GM18520 (cell line): ENCODE measurements around the gene DEF6.
A peak's percentile ranks its signal among the peaks of the same experiment; 100 is the strongest.
"Not testable (repeated sequence)": the region's sequence is repeated elsewhere in the genome, so short reads cannot be mapped to it uniquely, and the experiment has no call there.

ENCODE experiments used
- ATAC-seq: cut with Tn5 transposase; IDR thresholded peaks from one replicate; pipeline ENCODE4 v1.9.1; 2021; ENCODE audit not compliant: unreplicated experiment

Gene DEF6

GRCh38 chr6:35280903-35281302 lies 16.7 kb upstream of the DEF6 start:
- no peak for ATAC-seq

DNA sequence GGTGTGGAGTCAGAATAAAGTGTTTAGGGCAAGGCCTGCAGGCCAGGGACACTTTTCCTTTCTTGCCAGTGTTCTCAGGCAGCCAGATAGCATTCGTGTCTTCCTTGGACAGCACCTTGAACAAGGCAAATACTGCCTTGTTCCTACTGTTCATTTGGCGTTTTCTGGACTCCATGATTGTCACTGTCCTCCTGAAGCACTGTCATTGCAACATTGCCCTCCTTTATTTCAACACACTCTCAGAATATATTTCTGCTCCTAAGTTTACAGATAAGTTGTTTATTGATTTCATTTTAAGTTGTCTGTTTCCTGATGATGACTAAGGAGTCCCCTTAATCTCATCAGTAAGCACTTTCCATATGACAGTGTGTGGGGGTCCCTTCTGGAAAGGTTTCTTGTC lies 15.1 kb upstream of the DEF6 start:
- ATAC-seq = no peak

- no peak for ATAC-seq
Measured at GRCh38 chr6:35283361-35283760, 14.3 kb upstream of the DEF6 start.

- ATAC-seq = no peak
Measured at GRCh38 chr6:35287671-35288396, 9.8 kb upstream of the DEF6 start.

DNA sequence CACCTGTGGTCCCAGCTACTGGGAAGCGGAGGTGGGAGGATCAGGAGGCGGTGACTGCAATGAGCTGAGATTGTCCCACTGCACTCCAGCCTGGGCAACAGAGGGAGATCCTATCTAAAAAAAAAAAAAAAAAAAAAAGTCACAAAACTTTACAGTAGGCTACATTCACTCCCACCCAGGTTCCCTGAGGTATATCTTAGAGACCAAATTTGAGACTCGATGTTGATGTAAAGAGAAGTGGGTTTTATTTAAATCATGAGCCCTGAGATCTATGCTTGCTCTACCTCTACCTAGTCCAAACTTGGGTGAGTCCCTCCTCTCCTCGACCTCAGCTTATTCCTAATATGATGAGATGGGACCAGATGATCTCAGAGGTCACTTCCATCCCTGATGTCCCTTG lies 8.8 kb upstream of the DEF6 start:
- ATAC-seq = no peak

DNA sequence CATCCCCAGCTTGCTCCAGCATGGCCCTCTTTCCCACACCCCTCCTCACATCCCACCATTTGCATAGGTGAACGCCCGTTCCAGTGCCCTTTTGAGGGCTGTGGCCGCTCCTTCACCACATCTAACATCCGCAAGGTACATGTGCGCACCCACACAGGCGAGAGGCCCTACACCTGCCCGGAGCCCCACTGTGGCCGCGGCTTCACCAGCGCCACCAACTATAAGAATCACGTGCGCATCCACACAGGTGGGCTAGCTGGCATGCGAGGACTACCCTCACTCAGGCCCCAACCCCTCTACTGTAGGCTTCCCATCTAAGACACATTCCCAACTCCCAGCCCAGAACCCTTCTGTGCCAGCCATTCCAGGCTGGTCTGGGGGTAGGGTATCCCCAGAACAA lies 6.1 kb upstream of the DEF6 start:
- no peak for ATAC-seq

GRCh38 chr6:35292494-35292893 lies 5.1 kb upstream of the DEF6 start:
- no peak for ATAC-seq

- no peak for ATAC-seq
Measured at GRCh38 chr6:35293681-35294080, 3.9 kb upstream of the DEF6 start.

DNA sequence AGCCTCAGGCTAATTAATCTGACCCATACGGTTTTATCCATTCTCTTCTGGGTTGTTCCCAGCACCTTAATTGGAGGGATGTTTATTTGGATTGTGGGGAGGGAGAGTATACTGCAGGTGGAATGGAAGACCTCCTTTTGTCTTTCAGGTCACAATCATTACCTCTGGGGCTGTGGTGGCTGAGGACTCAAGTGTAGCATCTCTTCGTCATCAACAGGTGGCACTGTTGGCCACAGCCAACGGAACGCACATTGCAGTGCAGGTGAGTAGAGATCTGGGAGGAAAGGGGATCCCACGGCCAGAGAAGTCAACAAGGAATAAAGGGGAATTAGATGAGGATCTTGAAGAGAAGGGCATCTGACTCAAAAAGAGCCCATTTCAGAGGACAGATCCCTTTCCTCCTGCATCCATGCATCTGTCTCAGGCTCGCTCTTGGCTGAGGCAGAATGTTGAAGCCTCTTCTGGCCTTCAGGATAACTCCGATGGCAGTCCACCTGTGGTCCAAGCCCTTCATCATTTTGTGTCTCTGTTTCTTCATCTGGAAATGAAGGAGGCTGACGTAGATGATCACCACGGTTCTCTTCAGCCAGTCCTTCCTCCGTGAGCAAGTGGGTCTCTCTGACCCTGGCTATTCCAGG lies 3.2 kb upstream of the DEF6 start:
- no peak for ATAC-seq

GRCh38 chr6:35295036-35295435 lies 2.6 kb upstream of the DEF6 start:
- ATAC-seq = no peak

DNA sequence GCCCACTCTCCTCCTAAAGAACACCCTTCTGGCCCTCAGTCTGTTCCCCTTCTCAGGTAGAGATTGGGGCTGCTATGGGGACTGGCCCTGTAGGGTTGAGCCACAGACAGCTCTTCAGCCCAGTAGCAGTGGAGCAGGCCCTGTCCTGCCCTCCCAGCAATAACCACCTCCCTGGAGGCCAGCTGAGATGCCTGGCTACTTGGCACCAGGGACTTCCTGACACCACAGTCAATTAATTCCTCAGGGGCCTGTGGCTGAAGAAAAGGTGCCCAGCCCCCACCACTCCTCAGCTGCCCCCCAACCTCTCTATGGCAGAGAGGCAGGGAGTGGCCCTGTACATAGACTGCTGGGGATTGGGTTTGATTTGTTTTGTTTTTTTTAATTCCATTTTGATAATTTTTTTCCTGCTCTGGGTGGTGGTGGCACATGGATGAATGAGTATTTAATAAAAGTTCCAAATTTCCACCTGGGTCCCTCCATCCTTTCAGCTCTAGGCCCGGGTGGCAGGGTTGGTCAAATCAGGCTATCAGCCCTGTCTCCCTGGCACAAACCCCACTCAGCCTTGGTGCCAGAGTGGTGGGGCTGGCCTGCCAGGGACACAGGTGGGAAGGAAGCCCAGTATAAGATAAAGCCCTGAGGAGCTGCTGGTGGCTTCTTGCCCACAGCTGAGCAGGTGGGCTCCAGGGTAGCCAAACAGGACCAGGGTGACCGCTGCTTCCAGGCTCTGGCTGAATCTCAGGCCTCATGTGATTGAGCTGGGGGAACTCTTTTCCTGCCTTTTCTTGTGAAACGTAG lies 1.9 kb upstream of the DEF6 start:
- no peak for ATAC-seq

GRCh38 chr6:35296931-35297600 lies 552 bp upstream of the DEF6 start:
- ATAC-seq = no peak

DNA sequence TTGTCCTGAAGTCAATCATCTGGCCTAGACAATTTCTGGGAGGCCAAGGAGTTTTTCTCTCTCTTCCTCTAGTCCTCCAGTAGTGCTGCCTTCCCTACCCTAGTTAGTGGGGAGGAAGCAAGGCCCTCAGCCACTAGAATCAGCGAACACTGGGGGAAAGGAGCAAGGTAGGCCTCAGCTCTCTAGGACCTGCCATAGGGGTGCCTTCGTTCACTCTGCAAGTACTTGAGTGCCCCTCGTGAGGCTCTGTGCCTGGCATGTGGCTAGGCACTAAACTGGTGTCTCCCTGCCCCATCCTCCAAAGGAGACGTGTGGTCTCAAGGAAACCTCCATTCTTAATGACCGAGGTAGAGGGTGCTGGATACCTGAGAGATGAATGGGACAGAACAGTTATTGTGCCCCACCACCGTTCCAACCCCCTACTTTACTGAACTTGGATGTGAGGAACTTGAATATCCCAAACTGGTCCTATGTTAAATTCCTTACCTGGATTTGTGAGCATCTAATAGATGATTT lies 1.1 kb downstream of the DEF6 start:
- ATAC-seq = no peak

DNA sequence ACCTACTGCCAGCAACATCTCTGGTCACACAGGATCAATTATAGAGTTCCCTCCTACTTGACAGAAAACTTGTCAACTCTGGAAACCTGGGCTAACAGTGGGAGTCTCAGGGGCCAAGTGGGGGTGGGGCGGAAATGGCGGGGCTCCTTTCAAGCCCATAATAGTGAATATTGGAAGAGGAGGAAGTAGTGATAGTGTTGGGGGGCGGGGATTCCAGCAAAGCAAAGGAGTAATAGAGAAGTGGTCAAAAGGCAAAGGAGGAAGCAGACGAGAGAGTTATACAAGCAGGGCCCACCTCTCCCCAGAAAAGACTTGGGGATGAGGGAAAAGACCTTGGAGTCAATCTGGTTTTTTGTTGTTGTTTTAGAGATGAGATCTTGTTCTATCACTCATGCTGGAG lies 2.1 kb downstream of the DEF6 start:
- ATAC-seq = no peak

DNA sequence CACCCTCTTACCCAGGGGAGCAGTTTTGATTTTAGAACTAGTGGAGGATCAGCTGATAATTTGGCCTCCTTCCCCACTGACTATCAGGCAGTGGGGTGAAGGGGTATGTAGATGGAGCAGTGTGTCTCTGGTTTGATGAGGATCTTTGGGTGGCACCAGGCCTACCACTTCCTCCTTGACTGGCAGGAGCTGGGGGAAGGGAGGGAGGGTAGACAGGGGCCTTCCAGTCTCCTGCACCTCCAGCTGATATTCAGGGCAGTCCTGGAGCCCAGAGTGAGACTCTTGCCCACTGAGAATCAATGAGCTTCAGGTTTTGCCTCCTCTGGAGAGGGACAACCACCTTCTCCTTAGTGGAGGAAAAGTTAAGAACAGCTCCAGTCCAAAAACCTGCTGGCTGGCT lies 3.2 kb downstream of the DEF6 start:
- ATAC-seq = no peak

DNA sequence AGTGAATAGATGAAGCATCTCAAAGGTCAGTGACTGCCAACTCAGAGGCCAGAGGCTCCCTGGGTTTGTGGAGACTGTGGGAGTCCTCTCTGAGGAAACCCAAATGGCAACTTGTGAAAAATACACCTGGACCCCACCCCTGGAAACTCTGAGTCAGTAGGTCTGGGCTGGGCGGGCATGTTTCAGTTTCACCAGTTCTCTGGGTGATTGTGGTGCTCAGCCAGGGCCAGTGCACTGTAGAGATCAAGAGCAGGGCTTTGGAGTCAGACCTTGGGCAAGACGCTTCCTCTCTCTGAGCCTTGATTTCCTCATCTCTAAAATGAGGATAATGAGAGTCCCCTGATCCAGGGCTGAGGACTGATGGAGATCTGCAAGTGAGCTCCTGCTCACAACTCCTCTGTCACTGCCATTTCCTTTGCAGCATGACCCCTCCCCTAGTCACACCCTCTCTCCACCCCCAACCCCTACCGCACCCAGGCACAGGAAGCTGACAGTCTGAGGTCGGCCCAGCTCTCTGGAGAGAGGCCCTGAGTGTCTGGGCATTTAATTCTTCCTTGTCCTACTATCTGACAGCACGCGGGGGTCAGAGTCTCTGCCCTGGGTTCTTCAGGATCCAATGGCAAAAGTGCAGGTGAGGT lies 5.1 kb downstream of the DEF6 start:
- ATAC-seq = peak; percentile 67

DNA sequence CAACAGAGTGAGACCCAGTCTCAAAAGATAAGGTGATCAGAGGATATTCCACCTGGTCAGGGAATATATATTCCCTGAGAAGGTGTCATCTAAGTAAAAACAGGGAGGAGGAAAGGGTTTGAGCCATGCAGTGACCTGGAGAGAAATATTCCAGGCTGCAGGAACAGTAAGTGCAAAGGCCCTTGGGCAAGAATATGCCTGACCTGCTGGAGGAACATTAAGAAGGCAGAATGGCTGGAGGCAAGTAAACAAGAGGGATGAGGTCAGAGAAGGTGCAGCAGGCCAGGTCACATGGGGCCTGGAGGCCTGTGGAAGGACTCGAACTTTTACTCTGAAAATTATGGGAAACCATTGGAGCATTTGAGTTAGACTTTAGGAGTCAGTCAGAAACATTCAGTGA lies 6.7 kb downstream of the DEF6 start:
- ATAC-seq = no peak

DNA sequence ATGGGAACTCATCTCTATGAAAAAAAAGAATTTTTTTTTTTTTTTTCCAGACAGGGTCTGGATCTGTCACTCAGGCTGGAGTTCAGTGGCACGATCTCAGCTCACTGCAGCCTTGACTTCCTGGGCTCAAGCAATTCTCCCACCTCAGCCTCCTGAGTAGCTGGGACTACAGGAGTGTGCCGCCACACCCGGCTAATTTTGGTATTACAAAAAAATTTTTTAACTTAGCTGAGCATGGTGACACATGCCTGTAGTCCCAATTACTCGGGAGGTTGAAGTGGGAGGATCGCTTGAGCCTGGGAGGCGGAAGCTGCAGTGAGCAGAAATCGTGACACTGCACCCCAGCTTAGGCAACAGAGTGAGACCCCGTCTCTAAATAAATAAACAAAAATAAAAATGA lies 7.5 kb downstream of the DEF6 start:
- ATAC-seq = no peak

GRCh38 chr6:35307138-35307537 lies 9.5 kb downstream of the DEF6 start:
- ATAC-seq = not testable (repeated sequence)

GRCh38 chr6:35308543-35308942 lies 10.9 kb downstream of the DEF6 start:
- not testable (repeated sequence) for ATAC-seq
